Head of caudate nucleus (tissue), 42 donors: ENCODE results near the gene KCNK17.

Source experiments
- DNase-seq, 42 donors: peaks; one replicate each; pipeline versions ENCODE4 v3.0.0 to v3.0.0-alpha.2; 2020 to 2021; ENCODE audit warnings: mixed read lengths in 7 of 42
- intact Hi-C: fragments of 100-400 bp; cut with DNase I; formaldehyde crosslinking; loops from one replicate; pipeline ENCODE4 v1.15.0; 2022

Gene KCNK17

DNA sequence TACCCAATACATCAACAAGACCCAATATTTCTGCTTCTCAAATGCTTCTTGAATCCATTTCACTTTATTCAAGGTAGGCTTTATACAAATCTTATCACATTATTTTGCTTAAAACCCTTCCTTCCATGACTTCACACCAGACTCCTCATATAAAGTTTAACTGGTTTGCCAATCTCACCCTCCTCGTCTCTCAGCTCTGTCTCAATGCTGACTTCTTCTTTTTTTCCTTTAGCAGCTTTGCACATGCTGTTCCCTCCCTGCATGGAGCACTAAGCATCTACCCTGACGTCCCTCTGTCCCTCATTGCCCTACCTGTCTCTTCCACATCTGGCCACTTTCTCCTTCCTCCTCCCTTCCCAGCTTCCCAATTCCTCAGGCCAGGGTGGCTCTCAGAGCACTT, 31.4 kb downstream of the KCNK17 start:
- intact Hi-C loops, result no loop called here
- DNase-seq, result no peak

DNA sequence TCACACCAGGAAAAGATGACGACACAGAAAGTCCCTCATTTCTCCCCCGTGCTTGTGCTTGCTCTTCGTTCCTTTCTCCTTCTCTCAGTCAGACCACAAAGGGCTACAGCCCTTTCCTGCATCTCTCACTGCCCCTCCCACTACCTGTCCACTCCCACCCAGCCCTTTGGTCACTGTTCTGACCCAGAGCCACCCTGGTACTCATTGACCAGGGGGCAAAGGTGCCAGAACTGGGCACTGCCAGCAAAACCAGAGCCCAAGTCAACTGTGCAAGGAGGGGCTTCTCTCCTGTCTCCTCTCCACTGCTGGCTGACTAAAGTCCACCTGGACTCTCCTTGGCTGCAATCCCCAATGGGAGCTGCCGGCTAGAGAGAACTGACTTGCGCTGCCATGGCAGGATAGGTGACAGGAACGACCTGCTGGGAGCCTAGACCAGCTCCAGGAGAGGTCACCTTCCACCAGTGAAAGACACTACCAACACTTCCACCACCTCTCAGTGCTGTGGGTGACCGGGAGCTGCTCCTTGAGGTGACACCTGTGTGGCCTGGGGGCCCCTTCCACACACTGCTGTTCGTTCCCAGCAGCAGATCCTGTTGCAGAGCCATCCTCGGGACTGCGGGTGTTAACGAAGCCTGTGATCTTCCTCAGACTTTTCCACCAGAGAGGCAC, 32.8 kb downstream of the KCNK17 start:
- no peak for DNase-seq
- intact Hi-C loops, result no loop called here

GRCh38 chr6:39280247-39280731, 33.9 kb downstream of the KCNK17 start:
- no peak for DNase-seq
- intact Hi-C loops, result no loop called here

DNA sequence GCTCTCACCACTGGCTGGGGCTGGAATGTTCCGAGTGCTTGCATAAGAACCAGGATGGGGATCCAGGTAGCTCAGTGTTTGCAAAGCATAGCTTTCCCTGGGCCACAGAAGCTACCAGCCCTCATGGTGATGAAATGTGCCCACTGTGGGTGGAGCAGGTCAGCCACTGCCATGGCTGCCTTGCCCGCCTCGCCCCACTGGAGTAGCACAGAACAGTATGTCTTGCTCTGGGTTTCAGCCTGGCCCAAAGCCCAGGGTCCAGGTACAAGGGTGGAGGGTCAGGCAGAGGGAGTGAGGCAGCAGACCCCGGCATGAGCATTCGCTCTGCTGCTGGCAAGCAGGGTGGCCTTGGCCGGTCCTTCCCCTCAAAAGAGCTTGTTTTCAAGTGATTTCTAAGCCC, 34.7 kb downstream of the KCNK17 start:
- intact Hi-C loops, result no loop called here
- no peak for DNase-seq

DNA sequence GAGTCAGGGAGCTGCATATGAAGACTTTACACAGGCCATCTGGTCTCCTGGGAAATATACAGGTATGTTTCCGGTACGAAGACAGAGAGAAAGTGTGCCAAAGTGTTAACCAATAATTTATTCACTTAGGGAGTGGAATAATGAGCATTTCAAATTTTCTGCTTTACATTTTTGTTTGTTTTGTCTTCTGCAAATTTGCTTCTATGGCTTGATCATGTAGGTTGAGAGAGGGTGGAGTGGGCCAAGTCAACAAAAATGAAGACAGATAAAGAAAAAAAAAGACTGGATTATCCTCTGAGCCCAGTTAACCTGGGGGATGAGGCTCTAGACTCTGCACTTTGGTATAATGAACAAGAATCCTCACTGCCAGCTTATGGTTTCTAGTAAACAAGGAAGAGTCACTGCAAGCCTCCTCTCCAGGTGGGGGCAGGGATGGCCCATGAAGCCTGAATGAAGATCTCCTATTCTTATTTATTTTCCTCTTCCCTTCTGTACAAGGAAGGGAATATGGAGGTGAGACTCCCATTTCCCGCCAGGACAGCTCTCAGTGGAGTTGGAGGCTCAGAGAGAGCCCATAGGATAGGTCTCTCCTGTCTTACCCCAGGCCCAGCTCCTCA, 37.7 kb downstream of the KCNK17 start:
- DNase-seq, result no peak
- intact Hi-C loops, result no loop called here

- intact Hi-C loops, result no loop called here
- no peak for DNase-seq
These were observed 39.3 kb downstream of the KCNK17 start for GRCh38 chr6:39274903-39275302.

DNA sequence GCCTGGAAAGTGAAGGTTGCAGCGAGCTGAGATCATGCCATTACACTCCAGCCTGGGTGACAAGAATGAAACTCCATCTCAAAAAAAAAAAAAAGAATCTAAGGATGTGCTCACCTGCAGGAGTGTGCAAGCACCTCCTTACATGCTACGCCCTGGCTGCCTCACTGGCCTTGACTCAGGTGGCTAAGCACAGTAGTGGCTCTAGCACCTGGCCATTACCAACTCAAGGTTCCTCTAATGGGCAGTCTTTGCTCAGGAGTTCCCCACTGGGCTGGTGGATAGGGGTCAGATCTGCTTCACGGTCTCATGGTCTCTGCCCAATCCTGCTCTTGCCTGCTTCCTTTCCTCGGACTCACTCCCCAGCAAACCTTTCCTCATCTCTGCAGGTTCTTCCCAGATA, 39.7 kb downstream of the KCNK17 start:
- intact Hi-C loops, result no loop called here

DNA sequence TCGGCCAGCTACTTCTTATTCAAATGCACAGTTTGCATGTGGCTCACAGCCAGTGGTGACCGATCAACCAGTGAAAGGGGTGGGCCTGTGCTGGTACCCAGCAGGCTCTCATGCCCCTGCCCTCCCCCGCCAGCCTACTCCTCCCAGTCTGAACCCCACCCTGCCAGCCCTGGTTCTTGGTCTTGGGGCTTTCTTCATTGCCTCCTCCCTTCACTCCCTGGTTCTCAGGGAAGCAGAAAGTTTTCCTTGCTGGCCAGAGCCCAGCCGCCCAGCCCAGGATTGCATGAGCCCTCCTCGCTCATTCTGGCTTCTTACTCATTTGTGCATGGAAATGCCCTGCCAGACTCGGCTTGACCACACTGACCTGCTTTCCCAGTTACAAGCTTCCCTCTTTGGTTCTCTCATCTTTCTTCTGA, 40.8 kb downstream of the KCNK17 start:
- peak in 3 of 42 donors; percentile 7 to 38 (median 17) for DNase-seq
- intact Hi-C loops, result no loop called here

More for the DNA sequence above, 39.7 kb downstream of the KCNK17 start:
- DNase-seq, result no peak

DNA sequence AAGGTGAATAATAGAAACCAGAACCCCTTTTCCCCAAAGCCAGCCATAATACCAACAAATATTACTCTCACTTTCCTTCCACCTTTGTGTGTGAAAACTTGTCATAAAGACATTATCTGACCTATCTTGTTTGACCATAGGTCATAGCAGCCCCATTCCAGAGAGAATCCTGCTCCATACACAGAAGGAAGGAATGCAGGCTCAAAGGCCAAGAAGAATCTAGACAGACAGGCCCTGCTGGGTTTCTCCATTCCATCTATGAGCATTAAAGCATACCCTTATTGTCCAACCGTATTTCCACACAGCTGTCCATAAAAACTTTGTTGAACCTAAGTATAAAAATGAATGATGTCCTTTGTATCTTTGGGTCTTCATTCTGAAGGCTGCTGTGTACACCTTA, 44.3 kb downstream of the KCNK17 start:
- intact Hi-C loops, result no loop called here
- no peak for DNase-seq

DNA sequence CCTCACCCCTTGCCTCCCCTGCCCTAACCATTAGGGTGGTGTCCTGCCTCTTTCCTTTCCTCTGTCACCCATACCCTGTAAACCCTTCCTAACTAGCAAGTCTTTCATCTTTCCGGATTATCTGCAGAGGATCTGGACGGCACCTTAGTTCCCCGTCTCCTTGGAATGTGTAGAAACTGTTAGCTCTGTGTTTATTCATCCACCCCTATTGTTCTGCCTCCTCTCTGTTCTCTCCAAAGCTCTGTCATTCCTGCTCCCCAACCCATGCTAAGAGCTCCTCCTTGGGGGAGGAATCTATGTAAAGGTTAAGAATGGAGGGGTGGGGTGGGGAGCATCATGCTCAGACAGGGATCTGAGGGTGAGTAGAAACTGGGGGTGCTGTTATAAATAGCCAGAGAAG, 45.5 kb downstream of the KCNK17 start:
- DNase-seq, result no peak
- intact Hi-C loops, result no loop called here

DNA sequence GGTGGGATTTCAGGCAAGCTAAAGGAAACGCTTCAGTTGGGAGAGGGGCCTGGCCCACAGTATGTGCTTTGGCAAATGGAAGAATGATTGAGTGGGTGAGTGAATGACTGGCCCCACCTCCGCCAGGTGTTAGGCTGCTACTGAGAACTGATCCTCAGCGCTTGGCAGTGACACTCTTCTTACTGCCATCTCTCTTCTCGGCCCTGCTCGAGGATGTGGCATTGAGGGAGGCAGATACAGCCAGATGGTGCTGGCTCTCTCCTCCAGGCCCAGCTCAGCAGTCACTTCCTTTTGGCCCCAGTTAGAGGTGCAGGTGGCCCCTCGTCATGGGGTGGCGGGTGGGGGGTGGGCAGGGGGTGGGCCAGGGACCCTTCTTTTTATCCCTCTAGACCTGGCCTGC, 46.0 kb downstream of the KCNK17 start:
- no peak for DNase-seq
- intact Hi-C loops, result no loop called here

- DNase-seq, result no peak
- intact Hi-C loops, result no loop called here
These were observed 47.4 kb downstream of the KCNK17 start for GRCh38 chr6:39266782-39267355.

DNA sequence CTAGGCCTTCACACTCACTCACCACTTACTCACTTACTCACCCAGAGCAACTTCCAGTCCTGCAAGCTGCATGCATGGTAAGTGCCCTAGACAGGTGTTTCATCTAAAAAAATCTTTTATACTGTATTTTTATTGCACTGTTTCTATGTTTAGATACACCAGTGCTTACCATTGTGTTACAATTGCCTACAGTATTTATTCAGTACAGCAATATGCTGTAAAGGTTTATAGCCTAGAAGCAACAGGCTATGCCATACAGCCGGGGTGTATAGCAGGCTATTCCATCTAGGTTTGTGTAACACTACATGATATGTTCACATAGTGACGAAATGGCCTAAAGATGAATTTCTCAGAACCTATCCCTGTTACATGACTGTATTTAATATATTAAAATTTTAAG, 47.8 kb downstream of the KCNK17 start:
- no peak for DNase-seq
- intact Hi-C loops, result no loop called here

DNA sequence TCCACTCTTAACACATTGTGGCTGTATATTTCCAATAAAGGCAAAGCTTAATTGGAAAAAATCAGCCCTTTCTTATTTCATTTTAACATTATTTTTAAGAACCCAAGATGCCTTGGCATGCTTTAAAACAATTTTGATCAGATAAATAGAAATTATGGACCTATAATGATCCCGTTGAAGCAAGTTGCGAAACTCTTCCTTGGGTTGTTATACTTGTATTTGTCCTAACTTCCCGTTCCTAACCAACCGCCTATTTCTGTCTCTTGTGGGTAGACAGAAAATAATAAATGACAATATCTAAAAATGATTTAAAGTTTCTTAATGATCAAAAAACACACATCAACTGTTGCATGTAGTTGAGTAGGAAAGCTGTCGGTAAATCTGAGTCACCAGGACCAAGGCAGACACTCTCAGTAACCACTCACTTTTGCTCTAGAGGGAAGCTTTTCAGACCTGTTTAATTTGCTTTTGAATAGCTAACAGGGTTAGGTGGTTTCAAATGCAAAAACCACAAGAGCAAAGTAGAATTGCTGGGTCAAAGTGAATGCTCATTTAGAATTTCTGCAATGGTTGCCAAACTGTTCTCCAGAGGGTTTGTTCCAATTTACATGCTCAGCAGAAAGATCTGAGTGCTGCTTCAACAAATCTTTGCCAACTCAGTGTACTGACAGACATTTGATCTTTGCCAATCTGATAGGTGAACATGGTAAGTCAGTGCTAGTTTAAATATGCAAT, 50.7 kb downstream of the KCNK17 start:
- DNase-seq, result no peak
- intact Hi-C loops, result no loop called here

- intact Hi-C loops, result no loop called here
- DNase-seq, result no peak
These were observed 52.5 kb downstream of the KCNK17 start for GRCh38 chr6:39261751-39262150.

DNA sequence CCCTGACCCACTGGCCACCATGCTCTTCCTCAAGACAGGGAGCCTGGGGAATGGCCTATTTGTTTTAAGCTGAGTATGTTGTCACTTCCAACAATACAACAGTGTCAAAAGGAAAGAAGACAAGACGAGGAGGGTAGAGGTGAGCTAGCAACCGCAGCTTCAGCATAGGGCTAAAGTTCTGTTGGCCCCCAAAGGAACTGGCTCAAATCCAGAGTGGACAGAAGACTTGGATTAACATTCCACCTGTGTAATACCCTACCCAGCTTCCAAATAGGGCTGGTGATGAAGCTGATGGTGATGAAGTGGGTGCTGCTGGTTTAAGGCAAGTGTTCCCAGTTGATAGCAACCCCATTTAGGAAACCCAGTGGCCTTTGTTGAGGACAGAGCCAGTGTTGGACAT, 53.3 kb downstream of the KCNK17 start:
- intact Hi-C loops, result no loop called here
- DNase-seq, result no peak

DNA sequence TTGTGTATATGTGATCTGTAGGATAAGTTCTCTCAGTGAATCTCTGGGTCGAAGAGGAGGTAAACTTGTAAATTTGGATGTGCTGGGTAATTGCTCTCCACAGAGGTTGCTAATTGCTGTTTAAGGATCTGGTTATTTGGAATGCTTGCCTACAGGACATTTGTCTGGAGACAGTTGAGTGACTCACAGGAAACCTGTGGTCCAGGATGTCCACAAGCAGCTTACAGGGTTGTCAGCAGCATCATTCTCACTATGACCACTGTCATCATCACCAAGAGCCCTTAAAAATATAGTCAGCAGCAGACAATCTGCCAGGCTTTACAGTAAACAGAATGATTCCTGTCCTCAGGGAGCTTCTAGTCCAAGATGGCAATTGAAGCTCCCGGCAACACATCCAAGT, 53.8 kb downstream of the KCNK17 start:
- no peak for DNase-seq
- intact Hi-C loops, result no loop called here

GRCh38 chr6:39256294-39256940, 57.8 kb downstream of the KCNK17 start:
- intact Hi-C loops, result no loop called here
- DNase-seq, result no peak

DNA sequence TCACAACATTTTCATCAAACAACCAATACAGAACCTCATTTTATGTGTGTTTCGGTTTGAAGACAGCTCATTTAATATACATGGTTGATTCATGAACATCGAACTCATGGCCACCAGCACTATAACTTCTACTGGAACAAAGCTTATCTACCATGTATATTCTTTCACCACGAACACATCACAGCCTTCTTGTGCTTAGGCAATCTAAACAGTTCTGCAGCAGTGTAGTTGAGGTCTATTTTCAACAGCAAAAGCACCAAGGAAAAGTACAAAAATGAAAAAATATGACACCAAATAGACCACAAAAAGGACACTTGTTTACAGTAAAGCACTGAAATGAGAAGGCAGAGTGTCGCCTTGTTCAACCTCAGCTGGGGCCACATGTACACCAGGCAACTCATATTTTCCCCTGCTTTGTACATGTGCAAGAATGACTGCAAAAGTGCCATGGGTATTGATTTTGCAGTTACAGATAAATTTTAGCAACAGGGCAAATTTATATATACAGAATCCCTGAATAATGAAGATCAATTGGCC, 59.2 kb downstream of the KCNK17 start:
- DNase-seq, result no peak
- intact Hi-C loops, result no loop called here
